NOMO-1 (cell line): Measurements from ENCODE around the gene SOX21.
A peak's percentile ranks its signal among the peaks of the same experiment; 100 is the strongest.

Experiments
- DNase-seq, 2 experiments: peaks; one replicate each; lab custom pipeline; 2025; ENCODE audit not compliant: unreplicated experiment in 2 of 2; lab: John Stamatoyannopoulos, UW

The SOX21 gene

DNA sequence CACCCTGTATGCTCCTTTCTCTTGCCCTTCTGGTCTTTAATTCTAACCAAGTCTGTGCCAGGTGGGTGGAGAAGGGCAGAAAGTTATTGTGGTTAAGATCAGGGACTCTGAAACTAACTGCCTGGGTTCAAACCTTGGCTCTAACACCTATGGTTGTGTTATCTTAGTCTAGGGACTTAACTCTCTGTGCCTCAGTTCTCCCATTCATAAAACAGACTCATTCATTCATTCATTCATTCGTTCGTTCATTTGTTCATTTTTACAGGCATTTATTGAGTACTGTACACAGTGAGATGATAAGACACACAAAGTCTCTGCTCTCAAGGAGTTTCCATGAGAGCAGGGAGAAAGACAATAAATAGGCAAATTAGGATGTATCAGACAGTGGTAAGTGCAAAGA, 30.1 kb downstream of the SOX21 start:
- no peak for DNase-seq

DNA sequence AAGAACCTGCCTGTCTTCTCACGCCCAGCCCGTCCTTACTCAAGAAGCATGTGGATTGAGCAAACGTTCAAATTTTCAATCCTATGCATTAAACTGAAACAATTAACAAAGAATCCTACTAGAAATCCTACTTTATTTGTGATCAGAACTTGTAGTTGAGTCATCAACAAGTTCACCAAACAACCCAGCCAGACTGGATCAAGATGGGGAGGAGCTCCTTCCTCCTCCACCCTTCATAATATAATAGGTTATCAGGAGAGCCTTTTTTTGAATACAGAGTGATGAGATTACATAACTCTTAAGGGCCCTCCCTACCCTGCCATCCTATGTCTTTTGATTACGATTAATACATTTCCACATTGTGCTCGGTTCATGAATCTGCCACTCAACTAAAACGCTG, 32.7 kb downstream of the SOX21 start:
- no peak for DNase-seq

- DNase-seq: no peak
Measured at GRCh38 chr13:94678845-94679244, 33.5 kb downstream of the SOX21 start.

- DNase-seq: no peak
Measured at GRCh38 chr13:94677799-94678198, 34.5 kb downstream of the SOX21 start.

- peak in 1 of 2 experiments; percentile 3 for DNase-seq
Measured at GRCh38 chr13:94674609-94675348, 37.6 kb downstream of the SOX21 start.

GRCh38 chr13:94673851-94674250, 38.5 kb downstream of the SOX21 start:
- no peak for DNase-seq

GRCh38 chr13:94672400-94672799, 39.9 kb downstream of the SOX21 start:
- no peak for DNase-seq

GRCh38 chr13:94667190-94667589, 45.2 kb downstream of the SOX21 start:
- no peak for DNase-seq

DNA sequence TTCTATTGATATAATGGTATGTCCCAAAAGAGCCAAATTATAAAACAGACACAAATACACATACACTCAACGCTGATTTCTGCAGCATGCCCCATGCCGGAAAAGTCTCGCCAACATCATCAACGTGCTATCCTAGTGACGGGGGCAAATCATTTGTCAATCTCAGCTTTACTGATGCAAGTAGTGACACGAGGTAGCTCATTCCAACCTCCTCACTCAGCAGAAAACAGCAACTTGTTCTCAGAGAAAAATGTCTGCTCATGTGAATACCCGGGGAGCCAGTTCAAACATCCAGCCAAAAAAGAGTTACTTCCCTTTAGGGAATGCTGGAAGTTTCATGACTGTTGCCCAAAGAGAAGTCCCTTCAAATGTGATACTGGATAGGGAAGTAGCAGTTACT, 46.3 kb downstream of the SOX21 start:
- DNase-seq: no peak

DNA sequence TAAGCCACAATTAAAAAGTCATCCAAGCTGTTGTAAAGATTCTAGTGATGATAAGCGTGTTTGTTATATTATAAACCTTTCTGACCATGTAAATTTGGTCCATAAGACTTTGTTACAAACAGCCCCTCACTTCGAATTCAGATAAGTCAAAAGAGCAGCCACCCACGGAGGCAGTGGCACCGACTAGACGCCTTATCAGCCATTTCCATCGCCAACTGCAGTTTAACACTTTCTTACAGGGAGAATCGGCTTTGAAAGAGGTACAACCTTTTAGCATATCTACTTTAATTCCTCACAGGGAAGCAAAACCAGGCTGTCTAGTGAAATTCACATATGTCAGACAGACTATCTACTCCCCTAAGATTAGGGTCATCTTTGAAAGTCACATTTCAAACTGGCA, 47.5 kb downstream of the SOX21 start:
- no peak for DNase-seq

GRCh38 chr13:94662274-94662945, 49.9 kb downstream of the SOX21 start:
- no peak for DNase-seq

DNA sequence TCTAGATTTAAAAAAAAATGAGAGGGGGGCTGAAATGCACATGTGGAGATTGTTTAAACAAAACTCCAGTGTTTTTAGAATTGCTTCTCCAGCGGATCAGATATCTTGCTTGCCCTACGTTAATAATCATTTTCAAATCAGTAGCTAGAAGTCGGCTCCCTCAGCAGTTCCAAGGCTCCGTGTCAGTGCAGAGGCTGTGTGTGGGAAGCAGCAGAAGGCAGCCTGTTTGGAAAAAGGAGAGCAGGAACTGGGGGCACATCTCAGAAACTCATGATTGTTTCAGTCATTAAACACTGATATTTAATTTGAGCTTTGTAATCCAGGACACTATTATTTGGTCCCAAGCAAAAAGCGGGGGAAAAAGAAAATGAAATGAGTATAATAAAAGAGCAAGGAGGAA, 50.9 kb downstream of the SOX21 start:
- DNase-seq: no peak

- no peak for DNase-seq
Measured at GRCh38 chr13:94660695-94661326, 51.5 kb downstream of the SOX21 start.
